D721Med (cell line): Measurements from ENCODE around the gene ARSK.

Experiments
- DNase-seq: peaks from one replicate; pipeline ENCODE4 v3.0.0; 2011; ENCODE audit warnings: low spot score; ENCODE audit not compliant: insufficient read length
- FAIRE-seq: peaks from 2 replicates; lab custom pipeline; 2011; peaks lifted over from hg19 to GRCh38; lab: Jason Lieb, UNC
- TF ChIP-seq, protein P1 (sequence below): IDR thresholded peaks from 2 replicates; pipeline ENCODE4 v1.5.1; 2012; ENCODE audit warnings: mild to moderate bottlenecking, control low read depth; ENCODE audit not compliant: insufficient read depth; ENCODE audit errors: missing control alignments

Gene ARSK

DNA sequence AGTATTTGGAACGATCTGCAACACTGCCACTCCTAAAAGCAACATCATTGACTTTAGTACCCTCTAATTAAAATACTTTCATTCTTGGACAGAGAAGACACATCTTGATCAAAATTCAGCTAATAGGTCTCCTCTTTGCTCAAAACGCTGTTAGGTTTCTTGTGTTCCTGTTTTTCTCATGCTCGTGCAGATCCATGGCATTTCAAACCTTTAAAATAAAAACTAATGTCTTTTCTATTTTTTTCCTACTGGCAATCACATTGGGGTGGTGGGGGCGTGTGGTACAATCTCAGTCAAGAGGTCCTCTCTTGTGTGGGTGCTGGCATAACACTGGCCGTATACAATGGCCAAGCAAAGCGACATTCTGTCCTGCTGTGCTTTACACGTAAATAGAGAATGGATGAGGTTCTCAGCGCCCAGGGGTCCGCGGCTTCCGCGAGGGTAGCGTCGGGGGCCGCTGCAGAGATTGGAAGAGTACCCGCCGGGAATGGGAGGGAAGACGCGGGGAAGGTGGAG lies 64.7 kb downstream of the ARSK start:
- TF ChIP-seq, protein P1, sequence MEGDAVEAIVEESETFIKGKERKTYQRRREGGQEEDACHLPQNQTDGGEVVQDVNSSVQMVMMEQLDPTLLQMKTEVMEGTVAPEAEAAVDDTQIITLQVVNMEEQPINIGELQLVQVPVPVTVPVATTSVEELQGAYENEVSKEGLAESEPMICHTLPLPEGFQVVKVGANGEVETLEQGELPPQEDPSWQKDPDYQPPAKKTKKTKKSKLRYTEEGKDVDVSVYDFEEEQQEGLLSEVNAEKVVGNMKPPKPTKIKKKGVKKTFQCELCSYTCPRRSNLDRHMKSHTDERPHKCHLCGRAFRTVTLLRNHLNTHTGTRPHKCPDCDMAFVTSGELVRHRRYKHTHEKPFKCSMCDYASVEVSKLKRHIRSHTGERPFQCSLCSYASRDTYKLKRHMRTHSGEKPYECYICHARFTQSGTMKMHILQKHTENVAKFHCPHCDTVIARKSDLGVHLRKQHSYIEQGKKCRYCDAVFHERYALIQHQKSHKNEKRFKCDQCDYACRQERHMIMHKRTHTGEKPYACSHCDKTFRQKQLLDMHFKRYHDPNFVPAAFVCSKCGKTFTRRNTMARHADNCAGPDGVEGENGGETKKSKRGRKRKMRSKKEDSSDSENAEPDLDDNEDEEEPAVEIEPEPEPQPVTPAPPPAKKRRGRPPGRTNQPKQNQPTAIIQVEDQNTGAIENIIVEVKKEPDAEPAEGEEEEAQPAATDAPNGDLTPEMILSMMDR: no peak
- no peak for DNase-seq
- no peak for FAIRE-seq

- no peak for FAIRE-seq
- peak; percentile 20 for DNase-seq
- TF ChIP-seq, protein P1: no peak
Measured at GRCh38 chr5:95620030-95620869, 65.3 kb downstream of the ARSK start, which contains the start of gene GPR150. GPR150 (plus strand) TSS chr5:95620087; CDS start chr5:95620276, 189 bp downstream.

DNA sequence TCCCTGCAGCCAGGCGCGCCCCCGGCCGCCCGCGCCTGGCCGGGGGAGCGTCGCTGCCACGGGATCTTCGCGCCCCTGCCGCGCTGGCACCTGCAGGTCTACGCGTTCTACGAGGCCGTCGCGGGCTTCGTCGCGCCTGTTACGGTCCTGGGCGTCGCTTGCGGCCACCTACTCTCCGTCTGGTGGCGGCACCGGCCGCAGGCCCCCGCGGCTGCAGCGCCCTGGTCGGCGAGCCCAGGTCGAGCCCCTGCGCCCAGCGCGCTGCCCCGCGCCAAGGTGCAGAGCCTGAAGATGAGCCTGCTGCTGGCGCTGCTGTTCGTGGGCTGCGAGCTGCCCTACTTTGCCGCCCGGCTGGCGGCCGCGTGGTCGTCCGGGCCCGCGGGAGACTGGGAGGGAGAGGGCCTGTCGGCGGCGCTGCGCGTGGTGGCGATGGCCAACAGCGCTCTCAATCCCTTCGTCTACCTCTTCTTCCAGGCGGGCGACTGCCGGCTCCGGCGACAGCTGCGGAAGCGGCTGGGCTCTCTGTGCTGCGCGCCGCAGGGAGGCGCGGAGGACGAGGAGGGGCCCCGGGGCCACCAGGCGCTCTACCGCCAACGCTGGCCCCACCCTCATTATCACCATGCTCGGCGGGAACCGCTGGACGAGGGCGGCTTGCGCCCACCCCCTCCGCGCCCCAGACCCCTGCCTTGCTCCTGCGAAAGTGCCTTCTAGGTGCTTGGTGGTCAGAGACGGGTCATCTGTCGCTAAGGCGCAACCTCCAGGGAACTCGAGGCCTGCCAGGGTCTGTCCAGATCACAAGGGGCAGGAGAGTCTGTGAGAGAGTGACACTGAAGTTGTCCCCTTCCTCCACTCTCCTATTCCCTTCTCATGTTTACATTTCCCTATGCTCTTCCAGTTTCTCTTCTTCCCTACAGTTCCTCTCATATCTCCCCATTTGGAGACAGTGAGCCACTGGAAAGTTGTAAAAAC lies 66.3 kb downstream of the ARSK start:
- DNase-seq: peak; percentile 16
- no peak for FAIRE-seq
- TF ChIP-seq, protein P1: no peak

- no peak for FAIRE-seq
- DNase-seq: no peak
Measured at GRCh38 chr5:95621839-95622629, 67.1 kb downstream of the ARSK start.

GRCh38 chr5:95623706-95624105 lies 68.8 kb downstream of the ARSK start:
- FAIRE-seq (no peak), DNase-seq (no peak)
- TF ChIP-seq, protein P1: no peak

More at GRCh38 chr5:95621839-95622629, 67.1 kb downstream of the ARSK start:
- TF ChIP-seq, protein P1: no peak

DNA sequence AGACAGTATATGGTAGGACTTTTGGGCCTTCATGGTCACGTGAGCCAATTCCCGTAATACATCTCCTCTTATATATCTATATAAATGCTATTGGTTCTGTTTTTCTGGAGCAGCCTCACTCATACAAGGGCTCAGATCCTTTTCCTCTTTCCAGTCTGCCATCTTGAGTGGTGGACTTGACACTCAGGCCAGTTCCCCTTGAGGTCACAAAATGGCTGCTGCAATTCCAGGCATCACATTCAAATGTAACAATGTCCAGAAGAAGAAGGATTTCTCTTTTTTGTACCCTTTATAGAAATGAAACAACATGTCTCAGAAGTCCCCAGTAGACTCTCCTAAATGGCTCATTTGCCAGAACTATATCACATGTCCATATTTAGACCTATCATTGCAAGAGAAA lies 69.5 kb downstream of the ARSK start:
- FAIRE-seq (no peak), DNase-seq (no peak)
- TF ChIP-seq, protein P1: no peak
